Neural progenitor cell (in vitro differentiated cells): ENCODE data around the gene CCDC183.
"Not testable (repeated sequence)": the region's sequence is repeated elsewhere in the genome, so short reads cannot be mapped to it uniquely, and the experiment has no call there.

Experiments used
- EZH2 ChIP-seq: fragments of 200-600 bp; sonication (generic); IDR thresholded peaks from 2 replicates; pipeline ENCODE4 v1.6.1; 2017; ENCODE audit warnings: antibody characterized with exemption, mild to moderate bottlenecking, moderate library complexity
- TF ChIP-seq, protein P1 (sequence below): fragments of 200-600 bp; sonication (generic); IDR thresholded peaks from 2 replicates; pipeline ENCODE4 v1.5.1; 2017; ENCODE audit warnings: antibody characterized with exemption, mild to moderate bottlenecking

DNA sequence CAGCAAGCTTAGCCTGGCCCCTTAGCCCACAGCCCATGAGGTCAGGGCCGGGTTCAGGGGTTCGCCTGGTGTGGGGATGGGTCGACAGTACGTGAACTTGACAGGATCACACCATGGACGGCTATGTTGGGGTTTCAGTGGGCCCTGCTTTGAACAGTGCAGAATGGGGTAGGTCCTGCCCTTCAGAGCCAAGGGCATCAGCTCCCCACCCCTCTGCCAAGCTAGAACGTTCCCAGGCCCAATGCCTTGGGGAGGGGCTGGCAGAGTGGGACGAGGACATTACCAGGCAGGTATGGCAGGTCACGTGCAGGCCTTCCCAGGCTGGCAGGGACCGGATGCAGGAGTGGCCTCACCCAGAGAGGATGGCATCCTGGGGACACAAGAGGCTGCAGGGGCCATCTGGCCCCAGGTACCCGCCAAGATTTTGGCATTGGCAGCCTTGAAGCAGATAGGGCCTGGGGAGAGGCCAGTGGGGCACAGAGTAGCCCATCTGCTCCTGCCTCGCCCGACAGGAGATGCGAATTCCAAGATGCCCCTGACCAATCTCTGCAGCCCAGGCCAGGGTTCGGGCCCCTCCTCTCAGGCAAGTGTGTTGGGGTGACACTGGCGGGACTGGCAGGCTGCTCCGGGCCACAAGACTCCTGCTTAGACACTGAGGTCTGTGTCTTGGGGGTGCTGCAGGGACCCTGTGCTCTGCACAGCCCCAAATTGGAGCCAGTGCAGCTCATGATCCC, 45.7 kb downstream of the CCDC183 start:
- not testable (repeated sequence) for TF ChIP-seq EZH2
- TF ChIP-seq, protein P1, sequence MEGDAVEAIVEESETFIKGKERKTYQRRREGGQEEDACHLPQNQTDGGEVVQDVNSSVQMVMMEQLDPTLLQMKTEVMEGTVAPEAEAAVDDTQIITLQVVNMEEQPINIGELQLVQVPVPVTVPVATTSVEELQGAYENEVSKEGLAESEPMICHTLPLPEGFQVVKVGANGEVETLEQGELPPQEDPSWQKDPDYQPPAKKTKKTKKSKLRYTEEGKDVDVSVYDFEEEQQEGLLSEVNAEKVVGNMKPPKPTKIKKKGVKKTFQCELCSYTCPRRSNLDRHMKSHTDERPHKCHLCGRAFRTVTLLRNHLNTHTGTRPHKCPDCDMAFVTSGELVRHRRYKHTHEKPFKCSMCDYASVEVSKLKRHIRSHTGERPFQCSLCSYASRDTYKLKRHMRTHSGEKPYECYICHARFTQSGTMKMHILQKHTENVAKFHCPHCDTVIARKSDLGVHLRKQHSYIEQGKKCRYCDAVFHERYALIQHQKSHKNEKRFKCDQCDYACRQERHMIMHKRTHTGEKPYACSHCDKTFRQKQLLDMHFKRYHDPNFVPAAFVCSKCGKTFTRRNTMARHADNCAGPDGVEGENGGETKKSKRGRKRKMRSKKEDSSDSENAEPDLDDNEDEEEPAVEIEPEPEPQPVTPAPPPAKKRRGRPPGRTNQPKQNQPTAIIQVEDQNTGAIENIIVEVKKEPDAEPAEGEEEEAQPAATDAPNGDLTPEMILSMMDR = not testable (repeated sequence)
